A549 (cell line): Measurements from ENCODE around the gene NSUN4. TPM values are rescaled to one million over a fixed set of nuclear protein-coding genes. Genes with fewer than 3 reads are reported as not detected.

ENCODE experiments used
- ATAC-seq, 2 experiments: fragments of 200-7000 bp in 1 of 2; fragments of >200 bp in 1 of 2; cut with Nextera tagmentation in 1 of 2; cut with Tn5 transposase in 1 of 2; 3 replicates each; pipeline versions ENCODE4 v1.8.0 to v1.9.1; 2018 to 2020; ENCODE audit warnings: mild to moderate bottlenecking in 1 of 2, moderate library complexity in 1 of 2
- CTCF ChIA-PET: fragments of 300-600 bp; sonication (Branson Sonifier 250); formaldehyde crosslinking; extraction: SDS; loops from one replicate; lab custom pipeline; 2021; ENCODE audit warnings: antibody characterized with exemption, inconsistent platforms; lab: Yijun Ruan, JAX
- POLR2A ChIA-PET: fragments of 350-600 bp; formaldehyde crosslinking; extraction: SDS; loops from one replicate; lab custom pipeline; 2021; ENCODE audit warnings: antibody characterized with exemption, inconsistent platforms; lab: Yijun Ruan, JAX
- DNase-seq, 2 experiments: peaks; one replicate each; pipeline versions ENCODE4 v3.0.0 to v3.0.0-alpha.2; 2011 to 2016; ENCODE audit warnings: low read depth in 1 of 2, low spot score in 1 of 2
- FAIRE-seq: peaks from 2 replicates; lab custom pipeline; 2011; peaks lifted over from hg19 to GRCh38; lab: Jason Lieb, UNC
- H3K27ac ChIP-seq, 2 experiments: fragments of >200 bp; sonication (Bioruptor Twin); formaldehyde crosslinking; 3 replicates each; pipeline ENCODE4 v1.5.1; 2016 to 2017
- H3K4me1 ChIP-seq: fragments of >200 bp; sonication (Bioruptor Twin); formaldehyde crosslinking; 3 replicates; pipeline ENCODE4 v1.6.1; 2016
- H3K4me2 ChIP-seq: fragments of >200 bp; sonication (Bioruptor Twin); formaldehyde crosslinking; 3 replicates; pipeline ENCODE4 v1.6.1; 2016
- H3K4me3 ChIP-seq: fragments of >200 bp; sonication (Bioruptor Twin); formaldehyde crosslinking; 3 replicates; pipeline ENCODE4 v1.5.1; 2016
- H3K9me3 ChIP-seq: fragments of >200 bp; sonication (Bioruptor Twin); formaldehyde crosslinking; 3 replicates; pipeline ENCODE4 v1.6.1; 2016
- BCL3 ChIP-seq: fragments of >200 bp; sonication (Bioruptor Twin); formaldehyde crosslinking; IDR thresholded peaks from 3 replicates; pipeline ENCODE4 v1.6.1; 2016
- BHLHE40 ChIP-seq: IDR thresholded peaks from 2 replicates; pipeline ENCODE4 v1.6.1; 2012; ENCODE audit warnings: low read depth, low read length, inconsistent platforms
- CBX2 ChIP-seq: fragments of 200-600 bp; sonication (generic); IDR thresholded peaks from 2 replicates; pipeline ENCODE4 v1.6.1; 2016; ENCODE audit warnings: low read depth, mild to moderate bottlenecking, borderline replicate concordance
- CBX8 ChIP-seq: fragments of 200-600 bp; sonication (generic); IDR thresholded peaks from 2 replicates; pipeline ENCODE4 v1.6.1; 2016
- CEBPB ChIP-seq, 2 experiments: fragments of >200 bp in 1 of 2; sonication (Bioruptor Twin) in 1 of 2; formaldehyde crosslinking in 1 of 2; IDR thresholded peaks; 2 replicates each; pipeline ENCODE4 v1.6.1; 2012 to 2016
- CHD2 ChIP-seq: fragments of 150-350 bp; IDR thresholded peaks from 2 replicates; pipeline ENCODE4 v1.6.1; 2014; ENCODE audit warnings: low read length; ENCODE audit not compliant: partially characterized antibody
- CHD4 ChIP-seq: fragments of 200-600 bp; sonication (generic); IDR thresholded peaks from 2 replicates; pipeline ENCODE4 v1.6.1; 2016; ENCODE audit warnings: antibody characterized with exemption, mild to moderate bottlenecking, borderline replicate concordance
- CTCF ChIP-seq: fragments of >200 bp; sonication (Bioruptor Twin); formaldehyde crosslinking; IDR thresholded peaks from 3 replicates; pipeline ENCODE4 v1.5.1; 2016
- E2F6 ChIP-seq: IDR thresholded peaks from 2 replicates; pipeline ENCODE4 v1.6.1; 2012; ENCODE audit warnings: low read depth, borderline replicate concordance
- EHF ChIP-seq: fragments of 250-450 bp; sonication (Bioruptor Pico); IDR thresholded peaks from 2 replicates; pipeline ENCODE4 v1.5.0; 2020; ENCODE audit warnings: mild to moderate bottlenecking
- EP300 ChIP-seq, 2 experiments: fragments of >200 bp; sonication (Bioruptor Twin); formaldehyde crosslinking; IDR thresholded peaks; 2 replicates in 1 of 2; 3 replicates in 1 of 2; pipeline ENCODE4 v1.6.1; 2016 to 2017
- FOSB ChIP-seq: fragments of 250-450 bp; sonication (Bioruptor Pico); IDR thresholded peaks from 2 replicates; pipeline ENCODE4 v1.5.0; 2020; ENCODE audit warnings: mild to moderate bottlenecking, moderate library complexity
- FOSL2 ChIP-seq, 2 experiments: fragments of 450-650 bp in 1 of 2; fragments of >200 bp in 1 of 2; sonication (Bioruptor Twin) in 1 of 2; formaldehyde crosslinking; IDR thresholded peaks; 2 replicates each; pipeline versions ENCODE4 v1.5.0 to v1.6.1; 2016 to 2020; ENCODE audit warnings: mild to moderate bottlenecking in 1 of 2, moderate library complexity in 1 of 2
- FOXS1 ChIP-seq: fragments of 250-450 bp; sonication (Bioruptor Pico); IDR thresholded peaks from 2 replicates; pipeline ENCODE4 v1.5.0; 2020; ENCODE audit warnings: mild to moderate bottlenecking, moderate library complexity
- HDAC2 ChIP-seq: fragments of 200-600 bp; sonication (generic); IDR thresholded peaks from 2 replicates; pipeline ENCODE4 v1.6.1; 2016
- HEYL ChIP-seq: fragments of 250-450 bp; sonication (Bioruptor Pico); IDR thresholded peaks from 2 replicates; pipeline ENCODE4 v1.8.0; 2021; ENCODE audit warnings: mild to moderate bottlenecking, moderate library complexity
- HOXB13 ChIP-seq: fragments of 250-450 bp; sonication (Bioruptor Pico); IDR thresholded peaks from 2 replicates; pipeline ENCODE4 v1.5.0; 2020; ENCODE audit warnings: low read depth, mild to moderate bottlenecking, moderate library complexity
- HOXB5 ChIP-seq: fragments of 250-450 bp; sonication (Bioruptor Pico); IDR thresholded peaks from 2 replicates; pipeline ENCODE4 v1.5.0; 2020; ENCODE audit warnings: mild to moderate bottlenecking, moderate library complexity
- NPAS2 ChIP-seq: fragments of 250-450 bp; sonication (Bioruptor Pico); IDR thresholded peaks from 2 replicates; pipeline ENCODE4 v1.8.0; 2022; ENCODE audit warnings: mild to moderate bottlenecking, moderate library complexity, borderline replicate concordance
- NR3C1 ChIP-seq: fragments of >200 bp; sonication (Bioruptor Twin); formaldehyde crosslinking; IDR thresholded peaks from 3 replicates; pipeline ENCODE4 v1.6.1; 2017
- PHF8 ChIP-seq: fragments of 200-600 bp; sonication (generic); IDR thresholded peaks from 2 replicates; pipeline ENCODE4 v1.6.1; 2016; ENCODE audit warnings: low read depth, mild to moderate bottlenecking, antibody characterized with exemption, moderate library complexity, borderline replicate concordance
- POLR2A ChIP-seq: IDR thresholded peaks from 2 replicates; pipeline ENCODE4 v1.6.1; 2012; ENCODE audit warnings: mild to moderate bottlenecking, low read length
- RAD21 ChIP-seq, 2 experiments: fragments of >200 bp in 1 of 2; sonication (Bioruptor Twin) in 1 of 2; formaldehyde crosslinking in 1 of 2; IDR thresholded peaks in 1 of 2; conservative IDR thresholded peaks in 1 of 2; 2 replicates in 1 of 2; 3 replicates in 1 of 2; pipeline ENCODE4 v1.6.1; 2012 to 2018; ENCODE audit warnings: inconsistent platforms in 1 of 2
- RARB ChIP-seq: fragments of 250-450 bp; sonication (Bioruptor Pico); IDR thresholded peaks from 2 replicates; pipeline ENCODE4 v1.8.0; 2021; ENCODE audit warnings: mild to moderate bottlenecking, moderate library complexity
- RFX5 ChIP-seq: fragments of 450-650 bp; IDR thresholded peaks from 2 replicates; pipeline ENCODE4 v1.7.1; 2014; ENCODE audit warnings: antibody characterized with exemption, mild to moderate bottlenecking, moderate library complexity
- SMC3 ChIP-seq: fragments of >200 bp; sonication (Bioruptor Twin); formaldehyde crosslinking; IDR thresholded peaks from 3 replicates; pipeline ENCODE4 v1.6.1; 2018; ENCODE audit warnings: inconsistent platforms
- SREBF2 ChIP-seq: fragments of 450-650 bp; IDR thresholded peaks from 2 replicates; pipeline ENCODE4 v1.6.1; 2014; ENCODE audit warnings: mild to moderate bottlenecking, moderate library complexity
- TFCP2L1 ChIP-seq: fragments of 250-450 bp; sonication (Bioruptor Pico); IDR thresholded peaks from 2 replicates; pipeline ENCODE4 v1.5.0; 2021; ENCODE audit warnings: mild to moderate bottlenecking
- ZFP36 ChIP-seq: fragments of 450-650 bp; IDR thresholded peaks from 2 replicates; pipeline ENCODE4 v1.6.1; 2014; ENCODE audit warnings: borderline replicate concordance; ENCODE audit not compliant: partially characterized antibody
- WGBS: methylation state at CpG from one replicate; pipeline ENCODE4 v1.1.6; 2017; ENCODE audit errors: missing lambda C conversion rate; 5-methylcytosine and 5-hydroxymethylcytosine counted together
- polyA plus RNA-seq, 4 experiments: library from polyadenylated mRNA; depleted of rRNA in 3 of 4; stranded (reverse); fragments of >200 nt; fragmentation: RNase III in 1 of 4; extraction: RNeasy Plus Mini Kit Qiagen cat#74134 plus additional on column Dnase treatment in 1 of 4; gene quantifications; 2 replicates in 3 of 4; 3 replicates in 1 of 4; pipeline ENCODE4 v1.2.3, GENCODE V29; 2011 to 2017
- TF ChIP-seq, protein P1 (sequence below): fragments of >200 bp; sonication (Bioruptor Twin); formaldehyde crosslinking; IDR thresholded peaks from 2 replicates; pipeline ENCODE4 v1.6.1; 2016
- TF ChIP-seq, protein P2 (sequence below): fragments of 250-450 bp; sonication (Bioruptor Pico); IDR thresholded peaks from 2 replicates; pipeline ENCODE4 v1.5.0; 2021; ENCODE audit warnings: mild to moderate bottlenecking, moderate library complexity, borderline replicate concordance

NSUN4 gene
- polyA plus RNA-seq, 2 of the 4 experiments (the other 2 are of a cell fraction), result 11.7 to 23.3 TPM

- no peak overlapping the region for H3K27ac ChIP-seq
These were observed 29.1 kb downstream of the NSUN4 start for GRCh38 chr1:46369542-46370213.

GRCh38 chr1:46370214-46370633 is 29.6 kb downstream of the NSUN4 start:
- no peak overlapping the region for H3K4me3 ChIP-seq
- DNase-seq (no peak), FAIRE-seq (no peak), ATAC-seq (peak; percentile 27 to 54; a peak in 1 of 6 replicates)
- H3K9me3 ChIP-seq, result no peaks in the 10 kb centered on the region
- ChIA-PET CTCF (interaction anchor here (1.3 kb wide), 1 partner anchor 36 kb away, joined by 3 read pairs; no protein-coding TSS in a partner anchor), POLR2A (no interaction called here)
- no peak overlapping the region for H3K4me2 ChIP-seq
- TF ChIP-seq EP300 (IDR thresholded peaks at IDR 0.05) (no peak), CHD4 (no peak), ZFP36 (no peak), BCL3 (no peak), HOXB5 (CRISPR knock-in tag) (no peak), HOXB13 (no peak), BHLHE40 (no peak), NPAS2 (no peak), CBX8 (no peak), HDAC2 (no peak), CEBPB (IDR thresholded peaks at IDR 0.05) (no peak), SMC3 (no peak), FOSL2 (IDR thresholded peaks at IDR 0.05) (no peak), FOSL2 (CRISPR knock-in tag; IDR thresholded peaks at IDR 0.05) (no peak), PHF8 (no peak), CBX2 (no peak), RFX5 (no peak), SREBF2 (no peak), CHD2 (no peak)
- 87% methylated on average over 3 of the region's 3 CpGs for WGBS
- H3K27ac ChIP-seq, result no peak overlapping the region
- H3K4me1 ChIP-seq, result no peaks in the 10 kb centered on the region

More at GRCh38 chr1:46369542-46370213, 29.1 kb downstream of the NSUN4 start:
- POLR2A ChIA-PET, result no interaction called here
- peak; percentile 30 to 62; a peak in 4 of 6 replicates for ATAC-seq
- TF ChIP-seq, protein P1, sequence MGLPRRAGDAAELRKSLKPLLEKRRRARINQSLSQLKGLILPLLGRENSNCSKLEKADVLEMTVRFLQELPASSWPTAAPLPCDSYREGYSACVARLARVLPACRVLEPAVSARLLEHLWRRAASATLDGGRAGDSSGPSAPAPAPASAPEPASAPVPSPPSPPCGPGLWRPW, result no peak
- no peak for TF ChIP-seq FOSB (CRISPR knock-in tag)
- TF ChIP-seq, all 56 proteins: peak for 0
- Histone ChIP-seq H3K9me3 (no peaks in the 10 kb centered on the region), H3K4me3 (no peak overlapping the region), H3K4me2 (no peak overlapping the region), H3K4me1 (no peaks in the 10 kb centered on the region)
- 70% methylated on average over 4 of the region's 4 CpGs for WGBS
- FAIRE-seq (no peak), DNase-seq (no peak)
- CTCF ChIA-PET, result interaction anchor here (0.8 kb wide), 1 partner anchor 12 kb away, joined by 3 read pairs; no protein-coding TSS in a partner anchor

GRCh38 chr1:46372431-46372830 is 31.8 kb downstream of the NSUN4 start:
- no peaks in the 10 kb centered on the region for H3K9me3 ChIP-seq
- ATAC-seq (no peak), DNase-seq (no peak), FAIRE-seq (no peak)
- WGBS, result 100% methylated on average over 1 of the region's 1 CpG
- POLR2A ChIA-PET, result no interaction called here
- H3K4me3 ChIP-seq, result no peak overlapping the region
- H3K27ac ChIP-seq, result no peak overlapping the region
- no peak overlapping the region for H3K4me2 ChIP-seq
- CTCF ChIA-PET, result no interaction called here
- no peaks in the 10 kb centered on the region for H3K4me1 ChIP-seq
- TF ChIP-seq HEYL (no peak), FOXS1 (no peak), PHF8 (no peak), RAD21 (conservative IDR thresholded peaks at IDR 0.05 in 1 of 2, IDR thresholded peaks at IDR 0.05 in 1 of 2) (no peak), RARB (CRISPR knock-in tag) (no peak), EHF (no peak), NR3C1 (no peak), CTCF (no peak), POLR2A (no peak), E2F6 (no peak), SREBF2 (no peak), CHD4 (no peak), HDAC2 (no peak), TFCP2L1 (CRISPR knock-in tag) (no peak)
- TF ChIP-seq, protein P2, sequence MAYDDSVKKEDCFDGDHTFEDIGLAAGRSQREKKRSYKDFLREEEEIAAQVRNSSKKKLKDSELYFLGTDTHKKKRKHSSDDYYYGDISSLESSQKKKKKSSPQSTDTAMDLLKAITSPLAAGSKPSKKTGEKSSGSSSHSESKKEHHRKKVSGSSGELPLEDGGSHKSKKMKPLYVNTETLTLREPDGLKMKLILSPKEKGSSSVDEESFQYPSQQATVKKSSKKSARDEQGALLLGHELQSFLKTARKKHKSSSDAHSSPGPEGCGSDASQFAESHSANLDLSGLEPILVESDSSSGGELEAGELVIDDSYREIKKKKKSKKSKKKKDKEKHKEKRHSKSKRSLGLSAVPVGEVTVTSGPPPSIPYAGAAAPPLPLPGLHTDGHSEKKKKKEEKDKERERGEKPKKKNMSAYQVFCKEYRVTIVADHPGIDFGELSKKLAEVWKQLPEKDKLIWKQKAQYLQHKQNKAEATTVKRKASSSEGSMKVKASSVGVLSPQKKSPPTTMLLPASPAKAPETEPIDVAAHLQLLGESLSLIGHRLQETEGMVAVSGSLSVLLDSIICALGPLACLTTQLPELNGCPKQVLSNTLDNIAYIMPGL, result no peak
